Stimulated activated CD8-positive, alpha-beta memory T cell treated with anti-CD3 and anti-CD28 coated beads, Interleukin-12 subunit alpha, Interleukin-12 subunit beta, amount 100 ng/mL, for 24 hours (primary cell): Measurements from ENCODE around the gene ATP1B2.
A peak's percentile ranks its signal among the peaks of the same experiment; 100 is the strongest.
"Not testable (repeated sequence)": the region's sequence is repeated elsewhere in the genome, so short reads cannot be mapped to it uniquely, and the experiment has no call there.

Source experiments
- DNase-seq: peaks from one replicate; pipeline ENCODE4 v3.0.0-alpha.2; 2020; ENCODE audit errors: extremely low read depth

Gene ATP1B2, protein sequence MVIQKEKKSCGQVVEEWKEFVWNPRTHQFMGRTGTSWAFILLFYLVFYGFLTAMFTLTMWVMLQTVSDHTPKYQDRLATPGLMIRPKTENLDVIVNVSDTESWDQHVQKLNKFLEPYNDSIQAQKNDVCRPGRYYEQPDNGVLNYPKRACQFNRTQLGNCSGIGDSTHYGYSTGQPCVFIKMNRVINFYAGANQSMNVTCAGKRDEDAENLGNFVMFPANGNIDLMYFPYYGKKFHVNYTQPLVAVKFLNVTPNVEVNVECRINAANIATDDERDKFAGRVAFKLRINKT

DNA sequence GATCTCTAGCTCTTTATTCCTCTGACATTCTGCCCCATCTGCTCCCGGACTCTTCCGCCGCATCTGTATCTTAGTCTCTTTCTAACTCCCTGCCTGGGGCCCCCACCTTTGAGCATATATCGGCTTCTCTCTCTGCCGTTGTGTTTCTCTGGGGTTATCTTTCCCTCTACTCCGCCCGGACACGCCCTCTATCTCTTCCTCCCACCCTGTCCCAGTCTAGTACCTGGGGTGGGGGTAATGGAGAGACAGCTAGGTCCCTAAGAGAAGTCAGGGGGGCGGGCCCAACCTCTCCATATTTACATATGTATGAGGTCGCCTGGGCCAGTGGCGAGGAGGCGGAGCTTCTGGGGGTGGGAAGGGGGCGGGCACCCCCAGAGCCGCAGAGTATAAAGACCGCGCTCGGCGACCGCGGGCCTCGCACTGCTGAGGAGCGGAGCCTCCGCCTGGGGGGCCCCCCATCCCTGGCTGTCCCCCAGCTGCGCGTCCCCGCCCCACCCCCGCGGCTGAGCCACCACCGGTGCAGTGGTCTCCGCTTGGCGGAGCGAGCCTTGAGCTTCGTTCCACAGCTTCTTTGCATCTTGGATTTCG is at the start of gene ATP1B2:
TSS of gene ATP1B2 (plus strand) at position 418 of the 588 bp plus-strand sequence. CDS start 593 bp downstream, outside the sequence.
- DNase-seq = peak; percentile 39

GRCh38 chr17:7606280-7606679 is 44.4 kb upstream of the ATP1B2 start:
- DNase-seq = no peak

DNA sequence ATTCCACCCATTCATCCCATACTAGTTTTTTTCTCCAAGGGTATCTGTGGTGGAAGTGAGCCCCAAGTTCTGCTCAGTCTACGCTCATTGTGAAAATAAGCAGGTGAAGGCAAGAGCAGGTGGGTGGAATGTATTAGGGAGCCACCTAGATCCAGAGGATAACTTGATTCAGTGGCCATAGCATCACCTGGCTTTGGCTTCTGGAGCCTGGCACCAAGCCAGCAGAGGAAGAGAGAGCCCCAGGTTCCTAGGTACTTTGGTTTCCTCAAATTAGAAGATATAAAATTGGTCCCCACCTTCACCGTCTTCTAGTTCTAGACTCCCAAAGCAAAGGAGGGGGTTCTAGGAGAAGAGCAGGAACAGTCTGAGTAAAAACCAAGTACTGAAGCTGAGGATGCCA is 40.1 kb upstream of the ATP1B2 start:
- no peak for DNase-seq

- DNase-seq = no peak
These were observed 39.0 kb upstream of the ATP1B2 start for GRCh38 chr17:7611635-7612293.

GRCh38 chr17:7612294-7612640 is 38.5 kb upstream of the ATP1B2 start:
- DNase-seq = no peak

- DNase-seq = no peak
These were observed 36.8 kb upstream of the ATP1B2 start for GRCh38 chr17:7613769-7614424.

GRCh38 chr17:7614425-7615264 is 36.1 kb upstream of the ATP1B2 start, which contains the start of gene FXR2:
Gene FXR2, minus strand, starts transcription at chr17:7614897. Its CDS starts 365 bp downstream, at chr17:7614532.
- peak; percentile 99 for DNase-seq

GRCh38 chr17:7615265-7615747 is 35.4 kb upstream of the ATP1B2 start:
- DNase-seq = no peak

- no peak for DNase-seq
These were observed 32.1 kb upstream of the ATP1B2 start for GRCh38 chr17:7618608-7619007.

DNA sequence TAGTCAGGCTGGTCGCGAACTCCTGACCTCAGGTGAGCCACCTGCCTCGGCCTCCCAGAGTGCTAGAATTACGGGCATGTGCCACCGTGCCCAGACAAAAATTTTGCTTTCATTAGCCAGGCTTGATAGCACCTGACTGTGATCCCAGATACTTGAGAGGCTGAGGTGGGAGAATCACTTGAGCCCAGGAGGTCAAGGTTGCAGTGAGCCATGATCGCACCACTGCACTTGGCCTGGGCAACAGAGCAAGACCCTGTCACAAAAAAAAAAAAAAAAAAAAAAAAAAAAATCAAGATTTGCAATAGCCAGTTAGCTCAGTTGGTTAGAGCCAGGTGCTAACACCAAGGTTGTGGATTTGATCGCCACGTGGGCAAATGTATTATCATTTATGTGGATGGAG is 29.9 kb upstream of the ATP1B2 start:
- no peak for DNase-seq

- no peak for DNase-seq
These were observed 27.1 kb upstream of the ATP1B2 start for GRCh38 chr17:7623661-7624060.

GRCh38 chr17:7625749-7626148 is 25.0 kb upstream of the ATP1B2 start:
- DNase-seq = not testable (repeated sequence)

DNA sequence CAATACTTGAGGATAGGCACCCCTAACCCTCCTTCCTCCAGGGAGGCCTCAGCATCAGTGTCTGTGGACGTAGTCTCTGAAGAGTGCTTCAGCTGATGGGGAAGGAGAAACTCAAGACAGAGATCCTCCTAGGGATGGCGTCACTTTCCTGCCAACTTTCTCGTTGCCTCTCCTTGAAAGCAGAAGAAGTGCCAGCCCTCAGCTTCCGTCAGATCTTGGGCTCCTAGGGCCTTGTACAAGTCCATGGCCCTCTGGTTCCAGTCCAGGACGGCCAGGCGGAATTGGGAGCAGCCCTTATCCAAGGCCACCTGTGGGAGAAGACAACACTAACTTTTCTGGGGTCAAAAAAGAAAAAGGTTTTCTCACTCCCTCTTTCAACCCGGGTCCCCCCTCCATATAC is 24.4 kb upstream of the ATP1B2 start:
- DNase-seq = no peak

DNA sequence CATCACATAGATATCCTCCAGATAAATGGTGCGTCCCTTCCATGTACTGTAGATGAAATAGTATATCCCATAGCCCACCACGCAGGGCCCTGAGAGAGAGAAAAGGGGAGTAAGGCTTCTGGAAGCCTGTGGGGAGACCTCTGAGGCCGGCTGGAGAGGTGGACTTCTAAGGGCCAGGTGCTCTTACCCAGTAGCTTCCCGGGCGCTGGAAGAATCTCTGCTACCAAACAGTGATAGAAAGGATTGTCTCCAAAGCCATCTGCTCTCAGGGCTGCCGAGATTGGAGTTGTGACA is 23.8 kb upstream of the ATP1B2 start:
- DNase-seq = no peak

- peak; percentile 69 for DNase-seq
These were observed 23.2 kb upstream of the ATP1B2 start, which contains the start of gene SAT2 for GRCh38 chr17:7627250-7628121. Gene SAT2, minus strand, starts transcription at chr17:7627821. Its CDS starts 186 bp downstream, at chr17:7627635.

DNA sequence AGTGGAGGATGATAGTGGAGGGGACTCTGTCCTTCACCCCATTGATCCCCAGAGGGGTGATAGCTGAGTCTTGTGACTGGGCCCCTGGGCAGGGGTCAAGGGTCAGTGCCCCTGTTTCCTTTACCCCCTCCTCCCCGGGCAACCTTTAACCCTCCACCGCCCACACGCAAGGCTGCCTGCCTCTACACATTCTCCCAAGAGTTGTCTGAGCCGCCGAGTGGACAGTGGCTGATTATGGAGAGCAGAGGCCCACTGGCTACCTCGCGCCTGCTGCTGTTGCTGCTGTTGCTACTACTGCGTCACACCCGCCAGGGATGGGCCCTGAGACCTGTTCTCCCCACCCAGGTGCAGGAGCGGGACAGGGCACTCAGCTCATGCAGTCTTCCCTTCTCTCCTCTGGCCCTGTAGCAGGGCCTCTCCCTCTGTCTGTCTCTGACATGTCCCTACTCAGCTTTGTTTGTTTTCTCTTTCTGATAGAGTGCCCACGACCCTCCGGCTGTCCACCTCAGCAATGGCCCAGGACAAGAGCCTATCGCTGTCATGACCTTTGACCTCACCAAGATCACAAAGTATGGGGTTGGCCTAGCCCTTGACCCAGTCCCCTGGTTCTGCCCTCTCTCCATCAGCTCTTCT is 20.7 kb upstream of the ATP1B2 start, which contains the start of gene SHBG:
TSS of gene SHBG (plus strand) at position 197 of the 633 bp plus-strand sequence. CDS start at position 235, 38 bp downstream.
- DNase-seq = no peak

DNA sequence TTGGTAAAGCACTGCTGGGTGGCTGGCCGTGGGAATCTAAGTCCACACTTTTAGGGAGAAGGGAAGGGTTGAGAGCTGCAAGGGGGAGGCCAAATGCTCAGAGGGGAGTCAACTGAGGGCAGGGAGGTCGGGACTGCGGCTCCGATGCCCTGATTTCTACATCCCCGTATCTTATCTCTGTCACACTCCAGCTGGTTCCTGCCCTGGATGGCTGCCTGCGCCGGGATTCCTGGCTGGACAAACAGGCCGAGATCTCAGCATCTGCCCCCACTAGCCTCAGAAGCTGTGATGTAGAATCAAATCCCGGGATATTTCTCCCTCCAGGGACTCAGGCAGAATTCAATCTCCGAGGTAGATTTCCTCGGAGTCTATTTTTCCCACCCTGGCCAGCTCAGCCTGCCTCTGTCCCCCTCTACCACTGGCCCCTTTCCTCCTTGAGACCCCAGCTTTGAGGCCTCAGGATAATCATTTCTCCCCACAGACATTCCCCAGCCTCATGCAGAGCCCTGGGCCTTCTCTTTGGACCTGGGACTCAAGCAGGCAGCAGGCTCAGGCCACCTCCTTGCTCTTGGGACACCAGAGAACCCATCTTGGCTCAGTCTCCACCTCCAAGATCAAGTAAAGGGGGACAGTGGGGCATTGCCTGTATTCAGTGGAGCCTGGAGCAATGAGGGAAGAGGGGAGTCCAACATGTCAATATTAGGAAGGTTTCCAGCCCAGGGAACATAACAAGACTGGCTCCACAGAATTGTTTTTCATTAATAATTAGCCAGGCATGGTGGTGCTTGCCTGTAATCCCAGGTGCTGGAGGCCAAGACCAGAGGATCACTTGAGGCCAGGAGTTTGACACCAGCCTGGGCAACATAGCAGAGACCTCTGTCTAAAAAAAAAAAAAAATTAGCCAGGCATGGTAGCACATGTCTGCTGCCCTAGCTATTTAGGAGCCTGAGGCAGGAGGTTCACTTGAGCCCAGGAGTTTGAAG is 19.0 kb upstream of the ATP1B2 start:
- DNase-seq = no peak

- no peak for DNase-seq
These were observed 18.2 kb upstream of the ATP1B2 start for GRCh38 chr17:7632492-7632894.

DNA sequence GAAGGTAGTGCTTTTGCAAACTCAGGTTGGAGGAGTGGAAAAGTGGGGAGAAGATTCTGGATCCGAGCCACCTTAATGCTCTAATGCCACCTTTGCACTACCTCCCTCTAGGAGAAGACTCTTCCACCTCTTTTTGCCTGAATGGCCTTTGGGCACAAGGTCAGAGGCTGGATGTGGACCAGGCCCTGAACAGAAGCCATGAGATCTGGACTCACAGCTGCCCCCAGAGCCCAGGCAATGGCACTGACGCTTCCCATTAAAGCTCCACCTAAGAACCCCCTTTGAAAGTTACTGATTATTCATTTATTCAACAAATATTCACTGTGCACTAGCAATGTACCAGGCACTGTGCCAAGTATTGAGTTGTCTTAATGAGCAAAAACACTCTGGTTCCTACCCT is 17.6 kb upstream of the ATP1B2 start:
- DNase-seq = no peak
